D721Med (cell line): ENCODE data around the gene RALGAPA2.

ENCODE experiments used
- DNase-seq: peaks from one replicate; pipeline ENCODE4 v3.0.0; 2011; ENCODE audit warnings: low spot score; ENCODE audit not compliant: insufficient read length
- FAIRE-seq: peaks from 2 replicates; lab custom pipeline; 2011; peaks lifted over from hg19 to GRCh38; lab: Jason Lieb, UNC
- CTCF ChIP-seq: IDR thresholded peaks from 2 replicates; pipeline ENCODE4 v1.5.1; 2012; ENCODE audit warnings: mild to moderate bottlenecking, control low read depth; ENCODE audit not compliant: insufficient read depth; ENCODE audit errors: missing control alignments

Gene RALGAPA2

GRCh38 chr20:20571068-20571780, 141.2 kb downstream of the RALGAPA2 start:
- FAIRE-seq, result no peak
- no peak for TF ChIP-seq CTCF
- DNase-seq, result no peak

GRCh38 chr20:20568604-20569205, 143.7 kb downstream of the RALGAPA2 start:
- TF ChIP-seq CTCF, result peak; percentile 84
- DNase-seq, result no peak
- no peak for FAIRE-seq

GRCh38 chr20:20567712-20568111, 144.7 kb downstream of the RALGAPA2 start:
- no peak for DNase-seq
- FAIRE-seq, result no peak
- no peak for TF ChIP-seq CTCF

- no peak for TF ChIP-seq CTCF
- no peak for DNase-seq
- no peak for FAIRE-seq
These were observed 145.9 kb downstream of the RALGAPA2 start for GRCh38 chr20:20566516-20566915.

- DNase-seq, result no peak
- TF ChIP-seq CTCF, result no peak
- FAIRE-seq, result no peak
These were observed 148.2 kb downstream of the RALGAPA2 start for GRCh38 chr20:20564279-20564678.

GRCh38 chr20:20562507-20562906, 149.9 kb downstream of the RALGAPA2 start:
- no peak for TF ChIP-seq CTCF
- no peak for DNase-seq
- FAIRE-seq, result no peak

- TF ChIP-seq CTCF, result no peak
- DNase-seq (no peak), FAIRE-seq (no peak)
These were observed 150.6 kb downstream of the RALGAPA2 start for GRCh38 chr20:20561841-20562240.
